ENCODE data around the gene LTN1. TPM values are rescaled to one million over a fixed set of nuclear protein-coding genes. Genes with fewer than 3 reads are reported as not detected.

The LTN1 gene
- total RNA-seq, 1 experiment from 2014 or later: 34.4 TPM

DNA sequence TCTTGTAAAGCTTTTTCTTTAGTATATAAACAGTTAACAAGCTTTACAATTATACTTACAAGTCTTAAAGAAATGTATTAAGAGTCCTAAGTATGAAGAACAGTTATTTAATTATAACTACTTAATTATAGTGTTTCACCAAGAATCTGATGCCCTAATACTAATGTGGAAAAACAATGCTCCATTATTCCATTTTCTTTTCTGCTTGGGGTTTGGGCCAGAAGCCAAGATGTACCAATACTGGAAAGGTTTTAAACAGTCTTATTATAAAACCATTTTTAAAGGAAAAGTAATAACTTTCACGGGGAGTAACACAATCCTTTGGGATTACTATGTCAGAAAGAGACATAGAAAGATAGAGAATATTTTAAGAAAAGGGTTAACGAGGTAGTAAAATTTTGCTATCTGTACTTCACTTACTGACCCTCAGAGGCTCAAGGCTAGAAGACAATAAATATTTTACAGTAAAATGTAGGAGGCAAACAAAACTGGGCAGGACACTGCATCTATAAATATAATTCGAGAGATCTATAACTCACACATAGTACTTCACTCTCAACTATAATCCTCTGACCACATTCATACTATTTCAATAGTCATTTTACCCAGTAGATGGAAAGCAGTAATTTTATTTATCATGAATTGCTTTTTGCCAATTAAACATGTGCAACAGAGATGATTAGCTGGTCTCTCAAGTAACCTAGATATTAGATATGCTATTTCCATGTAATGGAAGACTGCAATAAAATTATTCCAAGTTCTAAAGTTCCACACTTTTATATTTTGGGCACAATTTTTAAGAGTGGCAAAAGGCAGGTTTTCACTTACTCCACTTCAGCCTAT lies 63.9 kb downstream of the LTN1 start:
- DNase-seq (ENCODE audit: low read depth): no peak

DNA sequence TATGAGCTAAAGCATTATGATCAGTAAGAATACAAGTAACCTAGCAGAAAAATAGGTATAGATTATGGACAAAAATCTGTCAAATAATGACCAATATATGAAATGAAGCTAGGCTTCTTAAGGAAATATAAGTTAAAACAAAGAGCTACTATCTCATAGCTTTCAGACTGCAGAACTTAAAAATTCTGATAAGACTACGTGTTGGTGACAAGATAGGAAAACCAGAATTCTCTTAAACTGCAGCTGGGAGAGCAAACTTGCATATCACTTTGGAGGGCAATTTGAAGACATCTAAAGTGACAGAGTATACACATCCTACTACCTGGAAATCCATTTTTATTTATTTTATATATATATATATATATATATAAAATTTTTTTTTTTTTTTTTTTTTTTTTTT lies 65.5 kb downstream of the LTN1 start:
- no peak for DNase-seq (ENCODE audit: low read depth)

DNA sequence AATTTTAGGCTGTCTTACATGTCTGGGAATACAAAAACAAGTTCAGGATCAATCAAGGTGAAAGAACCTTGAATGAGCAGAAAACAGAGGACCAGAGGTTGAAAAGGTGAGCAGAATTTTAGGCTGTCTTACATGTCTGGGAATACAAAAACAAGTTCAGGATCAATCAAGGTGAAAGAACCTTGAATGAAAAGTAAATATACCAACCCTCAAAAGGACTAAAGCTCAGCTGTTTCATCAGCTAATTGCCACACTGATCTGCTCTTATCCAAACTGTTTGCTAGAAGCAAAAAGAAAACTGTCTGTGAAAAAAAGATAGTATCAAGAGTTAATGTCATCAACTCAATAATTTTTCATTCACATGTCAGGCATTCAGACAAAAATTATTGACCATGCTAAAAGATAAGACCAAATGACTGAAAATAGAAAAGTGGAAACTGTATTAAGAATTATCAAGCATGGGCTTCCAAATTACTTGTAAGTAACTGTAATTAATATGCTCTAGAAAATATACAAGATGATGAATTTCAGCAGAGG lies 69.2 kb downstream of the LTN1 start:
- DNase-seq (ENCODE audit: low read depth): no peak

DNA sequence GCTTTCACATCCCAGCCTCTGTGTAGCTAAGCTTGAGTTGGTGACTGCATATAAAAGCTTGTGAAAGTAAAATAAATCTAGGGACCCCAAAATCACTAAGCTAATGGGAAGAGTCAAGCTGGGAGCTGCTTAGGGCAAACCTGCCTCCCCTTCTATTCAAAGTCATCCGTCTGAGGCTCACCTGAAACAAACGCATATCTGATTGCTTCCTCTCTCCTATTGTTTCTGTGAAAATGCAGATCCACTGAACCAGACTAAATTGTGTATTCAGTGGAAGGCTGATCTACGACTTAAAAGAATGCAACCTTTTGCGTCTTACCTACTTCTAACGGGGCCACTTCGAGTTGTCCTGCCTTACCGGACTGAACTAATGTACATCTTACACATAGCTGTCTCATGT lies 70.3 kb downstream of the LTN1 start:
- DNase-seq (ENCODE audit: low read depth): no peak

DNA sequence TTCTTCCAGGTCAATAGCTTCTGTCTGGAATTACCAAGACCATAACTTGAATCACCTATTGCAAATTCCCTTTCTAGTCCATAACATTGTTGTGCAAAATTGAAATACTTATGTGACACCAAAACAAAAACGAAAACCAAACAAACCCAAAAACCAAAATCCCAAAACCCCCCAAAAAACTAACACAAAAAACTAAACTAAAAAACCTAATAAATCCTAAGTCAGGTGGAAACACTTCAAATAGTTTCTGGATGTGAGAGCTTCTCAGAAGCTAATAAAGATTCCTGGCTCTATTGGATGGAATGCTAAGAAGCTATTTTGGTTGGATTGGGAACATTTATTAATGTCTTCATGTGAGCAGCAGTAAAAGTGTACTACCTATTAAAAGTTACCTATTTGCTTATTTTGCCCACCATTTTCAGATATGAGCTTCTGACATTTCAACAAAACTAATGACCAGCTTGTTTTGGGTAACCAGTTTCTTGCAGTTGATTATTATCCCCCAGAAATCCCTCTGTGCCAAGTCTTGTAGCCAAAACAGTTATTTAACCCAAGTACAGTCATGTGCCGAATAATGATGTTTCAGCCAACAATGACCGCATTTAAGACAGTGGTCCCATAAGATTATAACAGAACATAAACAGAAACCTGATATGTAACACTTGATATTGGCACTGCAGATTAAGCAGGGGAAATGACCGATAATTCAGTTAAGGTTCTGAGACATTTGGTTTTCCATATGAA lies 76.4 kb downstream of the LTN1 start:
- DNase-seq (ENCODE audit: low read depth): no peak

DNA sequence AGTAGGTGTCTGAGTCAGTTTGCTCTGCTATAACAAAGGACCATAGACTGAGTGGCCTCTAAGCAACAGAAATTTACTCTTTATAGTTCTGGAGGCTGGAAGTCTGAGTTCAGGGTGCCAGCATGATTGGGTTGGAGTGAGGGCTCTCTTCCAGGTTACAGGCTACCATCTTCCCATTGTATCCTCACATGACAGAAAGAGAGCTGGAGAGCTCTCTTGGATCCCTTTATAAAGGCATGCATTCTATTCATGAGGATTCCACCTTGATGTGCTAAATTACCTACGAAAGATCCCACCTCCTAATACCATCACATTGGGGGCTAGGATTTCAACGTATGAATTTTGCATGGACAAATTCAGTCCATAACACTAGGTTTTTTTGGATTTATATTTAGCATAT lies 79.6 kb downstream of the LTN1 start:
- no peak for DNase-seq (ENCODE audit: low read depth)

DNA sequence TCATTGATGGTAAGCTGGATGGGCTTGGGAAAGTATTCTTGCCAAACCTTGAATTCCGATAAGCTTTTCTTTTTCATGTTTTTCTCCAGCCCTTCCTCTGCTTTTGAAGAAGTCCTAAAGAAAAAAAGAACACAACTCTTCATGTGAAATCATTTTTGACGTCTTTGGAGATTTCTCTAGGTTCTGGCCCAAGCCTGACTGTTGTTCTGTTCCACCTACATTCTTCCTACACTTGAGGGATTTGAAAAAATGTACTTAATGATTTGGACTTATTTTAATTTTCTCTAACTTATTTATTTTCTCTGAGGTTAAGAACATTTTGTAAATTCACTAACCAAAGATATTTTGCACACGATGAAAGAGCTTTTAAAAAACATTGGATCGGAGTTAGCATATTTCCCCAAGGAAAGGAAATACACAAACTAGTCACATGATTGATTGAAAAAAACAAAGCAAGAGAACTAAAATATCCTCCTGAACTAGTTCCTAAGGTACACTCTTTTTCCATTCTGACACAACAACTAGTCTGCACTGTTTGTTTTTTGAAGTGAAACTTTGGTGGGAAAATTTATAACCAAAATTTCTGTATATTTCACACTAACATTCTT lies 82.3 kb downstream of the LTN1 start:
- no peak for DNase-seq (ENCODE audit: low read depth)

DNA sequence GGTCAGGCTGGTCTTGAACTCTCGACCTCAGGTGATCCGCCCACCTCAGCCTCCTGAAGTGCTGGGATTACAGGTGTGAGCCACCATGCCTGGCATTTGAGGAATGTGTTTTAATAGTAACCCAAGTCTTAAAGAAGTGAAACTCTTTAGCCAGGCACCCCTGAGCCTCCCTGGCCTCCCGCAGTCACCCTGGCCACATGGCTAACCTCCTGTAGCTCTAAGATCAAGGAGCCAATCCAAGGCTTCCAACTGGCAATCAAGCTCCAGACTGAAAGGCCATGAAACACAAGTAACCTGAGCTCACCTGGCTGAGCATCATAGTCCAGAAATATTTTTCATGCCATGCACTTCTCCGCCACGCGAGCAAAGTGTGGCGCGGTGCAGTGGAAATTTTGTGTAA lies 84.3 kb downstream of the LTN1 start:
- DNase-seq (ENCODE audit: low read depth): no peak

DNA sequence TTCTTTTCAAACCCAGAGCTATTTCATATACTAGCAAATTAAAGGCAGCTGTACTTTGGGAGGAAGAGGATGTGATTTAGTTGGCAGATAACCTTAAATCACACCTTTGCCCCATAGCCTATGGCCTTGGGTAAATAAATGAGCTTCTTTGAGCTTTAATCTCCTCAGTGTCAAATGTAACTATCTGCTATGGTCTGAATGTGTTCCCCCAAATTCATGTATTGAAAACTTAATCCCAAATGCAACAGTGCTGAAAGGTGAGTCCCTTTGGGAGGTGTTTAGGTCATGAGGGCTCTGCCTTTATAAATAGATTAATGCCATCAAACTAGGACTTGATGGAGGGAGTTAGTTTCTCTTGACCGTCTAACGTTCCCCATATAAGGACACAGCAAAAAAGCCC lies 85.8 kb downstream of the LTN1 start:
- DNase-seq (ENCODE audit: low read depth): no peak

DNA sequence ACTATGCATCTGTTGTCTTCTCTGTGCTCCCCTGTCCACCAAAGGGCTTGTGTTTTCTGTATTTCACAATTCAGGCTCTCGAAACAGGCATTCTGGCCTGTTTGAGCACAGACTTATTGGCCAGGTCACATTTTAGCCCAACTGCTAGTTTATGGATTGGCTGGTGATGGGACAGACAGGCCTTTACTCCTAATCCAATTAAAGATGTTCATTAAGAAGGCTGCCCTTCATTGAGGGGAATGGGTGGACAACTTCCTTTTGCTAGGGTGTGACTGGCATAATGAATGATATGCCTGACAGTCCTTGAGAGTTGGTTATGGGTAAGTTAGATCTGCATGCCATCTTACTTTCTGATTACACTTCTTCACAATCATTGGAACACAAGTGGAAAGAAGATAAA lies 86.4 kb downstream of the LTN1 start:
- no peak for DNase-seq (ENCODE audit: low read depth)

DNA sequence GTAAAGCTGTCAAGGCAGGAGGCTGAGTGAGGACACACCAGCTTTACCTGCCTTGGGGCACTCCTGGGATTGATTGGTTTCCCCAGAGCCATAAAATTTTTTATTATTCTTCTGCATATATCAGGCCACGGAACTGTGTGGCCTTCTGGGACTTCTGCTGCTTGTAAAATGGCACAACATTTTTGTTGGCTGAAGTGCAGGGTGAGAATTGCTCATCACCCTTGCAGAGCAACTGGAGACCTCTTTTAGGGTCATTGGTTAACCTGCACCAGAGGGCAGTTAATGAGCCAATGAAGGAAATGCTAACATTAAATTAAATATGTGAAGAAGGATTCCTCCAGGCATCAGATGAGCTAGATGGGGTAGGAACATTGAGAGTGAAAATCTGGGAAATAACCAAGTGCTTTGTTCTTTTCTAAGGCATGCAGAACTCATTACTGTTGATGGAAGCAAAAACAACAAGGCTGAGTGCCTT lies 87.7 kb downstream of the LTN1 start:
- no peak for DNase-seq (ENCODE audit: low read depth)

DNA sequence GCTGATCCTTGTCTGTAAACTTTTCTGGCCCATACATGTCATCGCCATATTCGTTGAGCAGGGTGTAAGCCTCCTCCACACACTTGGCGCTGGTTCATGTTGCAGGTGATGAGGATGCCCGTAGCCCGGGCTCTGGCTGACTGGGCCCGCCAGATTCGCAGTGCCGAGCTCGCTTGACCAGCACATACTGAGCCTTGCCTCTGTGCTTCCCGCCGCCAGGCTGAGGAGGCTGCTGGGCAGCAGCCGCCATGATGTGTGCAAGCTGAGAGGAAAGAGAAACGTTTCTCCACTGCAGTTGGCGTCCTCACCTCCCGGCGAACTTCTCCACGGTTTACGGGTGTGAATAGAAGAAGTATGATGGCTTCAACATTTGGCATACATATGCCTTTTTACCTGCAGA lies 89.2 kb downstream of the LTN1 start:
- no peak for DNase-seq (ENCODE audit: low read depth)

DNA sequence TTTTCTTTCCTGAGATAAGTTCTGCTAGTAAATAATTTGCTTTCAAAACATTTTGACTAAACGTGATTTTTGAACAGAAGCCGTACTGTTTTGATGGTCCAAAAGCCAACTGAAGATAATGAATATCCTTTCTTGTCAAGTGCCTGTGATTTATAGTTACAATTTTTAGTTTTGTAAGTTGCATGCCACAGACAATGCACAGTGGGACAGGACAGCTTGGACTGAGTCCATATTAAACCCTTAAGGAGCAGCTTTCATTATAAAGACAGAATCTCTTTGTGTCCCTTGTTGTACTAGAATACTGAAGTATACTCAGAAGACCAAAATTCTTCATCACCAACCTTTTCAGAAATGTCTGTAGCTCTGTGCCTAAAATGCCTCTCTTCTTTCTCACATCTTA lies 92.2 kb downstream of the LTN1 start:
- DNase-seq (ENCODE audit: low read depth): no peak

DNA sequence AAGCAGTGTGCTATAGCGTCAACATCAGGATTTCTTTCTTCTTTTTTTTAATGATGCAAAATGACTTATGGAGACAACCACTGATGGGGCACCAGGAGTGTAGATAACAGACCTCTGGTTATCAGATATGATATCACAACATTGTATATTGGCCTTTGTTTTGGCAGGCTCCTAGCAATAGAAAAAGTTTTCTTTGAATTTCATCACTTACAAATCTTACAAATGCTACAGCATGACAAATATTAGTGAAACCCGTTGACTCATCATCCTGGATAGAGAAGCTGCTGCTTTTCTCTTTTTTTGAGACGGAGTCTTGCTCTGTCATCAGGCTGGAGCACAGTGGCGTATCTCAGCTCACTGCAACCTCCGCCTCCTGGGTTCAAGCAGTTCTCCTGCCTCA lies 92.9 kb downstream of the LTN1 start:
- DNase-seq (ENCODE audit: low read depth): no peak

DNA sequence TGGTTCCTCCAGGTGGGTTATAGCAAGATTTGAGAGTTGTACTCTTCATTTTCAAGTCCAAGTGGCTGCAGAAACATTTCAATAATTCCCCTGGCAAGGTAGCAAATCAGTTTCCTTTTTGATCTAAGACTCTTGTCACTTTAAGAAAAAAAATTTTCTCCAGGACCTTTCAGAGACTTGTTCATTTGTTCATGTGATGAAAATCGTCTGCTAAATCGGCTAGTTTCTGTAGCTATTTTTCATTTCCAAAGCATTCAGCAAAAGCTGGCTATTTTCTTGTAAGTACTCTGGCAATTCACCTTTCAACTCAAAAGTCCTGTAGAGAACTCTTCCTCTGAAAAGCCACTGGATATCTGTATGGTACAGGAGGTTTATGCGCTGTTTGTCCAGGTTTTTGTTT lies 93.5 kb downstream of the LTN1 start:
- no peak for DNase-seq (ENCODE audit: low read depth)

DNA sequence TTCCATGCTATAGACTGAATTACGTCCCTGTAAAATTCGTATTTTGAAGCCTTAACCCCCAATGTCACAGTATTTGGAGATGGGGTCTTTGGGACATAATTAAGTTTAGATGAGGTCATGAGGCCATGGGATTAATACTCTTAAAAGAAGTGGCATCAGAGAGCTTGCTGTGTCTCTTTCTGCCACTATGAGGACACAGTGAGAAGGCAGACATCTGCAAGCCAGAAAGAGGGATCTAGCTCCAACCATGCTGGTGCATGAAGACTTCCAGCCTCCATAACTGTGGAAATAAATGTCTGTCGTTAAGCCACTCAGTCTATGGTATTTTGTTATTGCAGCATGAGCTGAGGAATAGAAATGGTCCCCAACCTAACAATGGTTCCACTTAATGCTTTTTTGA lies 99.0 kb downstream of the LTN1 start:
- no peak for DNase-seq (ENCODE audit: low read depth)

DNA sequence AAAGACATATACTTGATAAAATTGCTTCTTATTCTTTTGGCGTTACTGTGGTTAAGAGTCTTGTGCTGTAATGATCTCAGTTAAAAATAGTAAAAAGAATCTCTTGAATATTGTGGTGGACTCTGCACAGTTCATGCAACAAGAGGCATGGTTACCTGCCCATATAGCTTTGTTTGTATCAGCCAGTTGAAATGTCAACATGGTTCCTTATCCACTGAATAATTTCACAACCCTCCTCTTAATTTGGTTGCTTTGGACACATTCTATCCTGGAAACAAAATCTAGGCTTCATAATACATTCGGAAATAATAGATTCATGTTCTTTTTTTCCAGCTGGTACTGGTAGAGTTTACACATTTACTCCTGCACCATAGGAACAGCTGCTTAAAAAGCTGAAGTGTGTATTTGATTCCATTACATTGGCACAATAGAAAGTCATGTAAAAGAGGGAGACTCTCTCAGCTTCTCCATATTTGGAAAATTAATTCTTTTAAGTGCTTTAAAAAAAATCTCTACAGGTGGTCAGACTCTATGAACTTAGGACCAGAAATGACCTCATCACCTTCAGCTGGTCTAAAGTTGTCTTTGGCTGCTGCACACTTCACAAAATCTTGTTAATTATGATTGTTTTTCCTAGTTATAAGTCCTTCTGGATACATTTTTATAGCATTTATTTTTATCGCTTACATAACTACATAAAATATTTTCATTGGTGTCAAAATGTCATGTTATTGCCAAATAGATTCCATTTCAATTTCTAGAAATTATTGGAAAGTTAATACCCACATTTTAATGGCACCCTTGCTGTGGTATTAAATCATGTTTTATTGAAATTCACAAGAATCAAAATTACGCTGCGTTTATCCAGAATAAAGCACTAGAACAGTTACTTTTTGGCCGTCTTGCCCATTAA lies 100.2 kb downstream of the LTN1 start:
- DNase-seq (ENCODE audit: low read depth): no peak

DNA sequence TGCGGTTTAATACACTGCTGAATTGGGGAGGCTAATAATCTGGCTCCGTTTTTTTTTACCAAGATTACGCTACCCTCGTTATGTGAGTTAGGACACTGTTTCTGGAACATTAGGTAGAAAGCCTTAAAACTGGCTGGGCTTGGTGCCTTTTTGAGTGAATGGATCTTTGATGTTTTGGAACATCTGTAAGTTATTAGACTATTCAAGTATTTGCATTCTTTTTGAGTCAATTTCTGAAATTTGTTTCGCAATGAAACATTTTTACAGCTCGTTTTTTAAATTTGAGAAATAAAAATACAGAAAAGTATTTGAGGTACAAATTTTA lies 106.9 kb downstream of the LTN1 start:
- no peak for DNase-seq (ENCODE audit: low read depth)

DNA sequence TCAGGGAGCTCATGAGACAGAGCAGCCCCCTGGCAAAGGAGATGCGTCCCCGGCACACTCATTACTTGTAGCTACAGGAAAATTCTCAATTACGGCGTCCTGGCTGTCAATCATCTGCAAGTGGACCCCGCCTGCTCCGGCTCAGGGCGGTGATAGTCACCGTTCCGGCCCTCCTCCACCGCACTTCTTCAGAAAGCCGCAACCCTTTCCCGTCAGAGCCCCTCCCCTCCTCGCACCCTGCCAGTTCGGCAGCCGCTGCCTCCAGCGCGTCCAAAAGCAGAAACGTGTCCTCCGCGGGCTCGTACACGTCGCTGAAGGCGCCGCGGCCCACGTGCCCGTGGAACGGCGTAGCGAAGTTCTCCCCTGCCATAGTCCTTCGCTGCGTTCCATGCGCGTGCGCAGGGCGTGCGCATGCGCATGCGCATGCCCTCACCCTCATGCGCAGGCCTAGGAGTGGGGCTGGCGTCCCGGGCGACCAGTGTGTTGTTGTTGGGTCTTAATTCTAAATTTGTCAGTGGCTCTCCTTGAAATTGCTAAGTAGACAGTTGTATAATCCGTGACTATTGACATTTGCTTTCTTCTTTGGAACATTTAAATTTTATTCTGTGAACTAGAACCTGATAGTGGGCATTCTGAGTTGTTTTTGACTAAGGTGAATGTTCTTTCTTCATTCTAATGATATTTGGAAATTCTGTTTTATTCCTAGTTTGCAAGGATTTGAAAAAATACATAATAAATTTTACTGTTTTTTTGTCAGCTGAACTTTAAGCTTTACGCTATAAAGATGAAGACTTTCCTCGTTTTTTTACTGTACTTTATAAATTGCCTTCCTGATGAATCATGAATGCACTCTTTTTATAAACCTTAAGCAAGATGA lies 107.5 kb downstream of the LTN1 start:
- DNase-seq (ENCODE audit: low read depth): peak; percentile 97

DNA sequence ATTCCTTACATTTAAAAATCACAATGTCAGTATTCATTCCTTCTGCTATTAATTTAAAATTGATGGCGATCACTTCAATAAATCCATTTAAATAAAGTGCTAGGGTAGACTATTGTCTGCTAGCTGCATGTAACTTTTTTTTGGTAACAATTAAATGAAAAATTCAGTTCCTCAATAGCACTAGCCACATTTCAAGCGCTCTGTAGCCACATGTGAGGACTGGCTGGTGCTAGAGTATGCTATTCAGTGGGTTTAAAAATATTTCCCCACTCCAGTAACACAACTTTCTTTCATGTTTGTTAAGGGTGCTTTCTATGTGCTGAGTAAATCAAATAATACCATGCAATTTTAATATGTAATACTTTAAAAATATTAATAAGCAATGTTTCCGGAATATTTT lies 108.2 kb downstream of the LTN1 start:
- no peak for DNase-seq (ENCODE audit: low read depth)

DNA sequence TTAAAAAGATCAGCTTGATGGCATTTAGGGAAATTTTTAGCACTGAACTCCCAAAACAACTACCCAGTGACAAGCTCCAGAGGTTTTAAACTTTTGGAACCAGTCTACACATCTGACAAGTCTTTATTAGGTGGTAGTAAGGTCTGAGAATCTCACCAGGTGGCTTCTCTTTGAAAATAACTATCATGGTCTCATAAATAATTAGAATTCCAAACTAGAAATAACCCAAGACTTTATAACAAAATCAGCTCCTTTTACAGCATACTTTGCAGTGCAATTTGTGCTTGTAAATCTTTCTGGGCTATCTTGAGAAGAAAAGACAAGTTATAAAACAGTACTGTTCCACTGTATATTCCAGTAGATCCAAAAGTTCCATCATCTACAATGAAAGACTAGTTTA lies 108.7 kb downstream of the LTN1 start:
- no peak for DNase-seq (ENCODE audit: low read depth)

Data from Daoy (cell line).